Activated naive CD8-positive, alpha-beta T cell treated with anti-CD3 and anti-CD28 coated beads, Interleukin-2, amount 50 U/mL, for 24 hours (primary cell): ENCODE results near the gene FANCM.

Experiments used
- ATAC-seq: fragments of 150-1000 bp; cut with Tn5 transposase; one replicate; pipeline ENCODE4 v1.10.0; 2021
- DNase-seq: peaks from one replicate; pipeline ENCODE4 v3.0.0; 2021
- H3K27ac Mint-ChIP-seq: one replicate; pipeline ENCODE4 v1.8.0; 2021; ENCODE audit warnings: mild to moderate bottlenecking, mixed read lengths
- H3K27me3 Mint-ChIP-seq: one replicate; pipeline ENCODE4 v1.8.0; 2021; ENCODE audit warnings: mixed read lengths
- H3K36me3 Mint-ChIP-seq: one replicate; pipeline ENCODE4 v1.8.0; 2021; ENCODE audit warnings: low read depth, mixed read lengths
- H3K4me1 Mint-ChIP-seq: one replicate; pipeline ENCODE4 v1.8.0; 2021; ENCODE audit warnings: mixed read lengths
- H3K4me3 Mint-ChIP-seq: one replicate; pipeline ENCODE4 v1.8.0; 2021; ENCODE audit warnings: mild to moderate bottlenecking, moderate library complexity, mixed read lengths
- H3K9me3 Mint-ChIP-seq: one replicate; pipeline ENCODE4 v1.8.0; 2021; ENCODE audit warnings: mixed read lengths

The FANCM gene

GRCh38 chr14:45135659-45136395, at the start of gene FANCM:
FANCM (plus strand) TSS chr14:45135930; CDS start chr14:45136032, 102 bp downstream.
- DNase-seq (peak; percentile 81), ATAC-seq (peak; percentile 57)
- peak within 1 kb of the TSS; percentile 97 for H3K27ac Mint-ChIP-seq
- H3K9me3 Mint-ChIP-seq = no peaks in the 10 kb centered on the region
- peaks cover 10% of the 10 kb centered on the region for H3K36me3 Mint-ChIP-seq
- no peaks in the 10 kb centered on the region for H3K27me3 Mint-ChIP-seq
- peak within 1 kb of the TSS; percentile 98 for H3K4me3 Mint-ChIP-seq
- peaks cover 38% of the 10 kb centered on the region for H3K4me1 Mint-ChIP-seq

GRCh38 chr14:45089813-45090212, 45.9 kb upstream of the FANCM start:
- DNase-seq (no peak), ATAC-seq (peak; percentile 99)
- peak overlapping the region; percentile 52 for H3K4me3 Mint-ChIP-seq
- peaks cover 78% of the 10 kb centered on the region for H3K4me1 Mint-ChIP-seq
- no peaks in the 10 kb centered on the region for H3K27me3 Mint-ChIP-seq
- peaks cover 38% of the 10 kb centered on the region for H3K36me3 Mint-ChIP-seq
- H3K9me3 Mint-ChIP-seq = no peaks in the 10 kb centered on the region
- H3K27ac Mint-ChIP-seq = peak overlapping the region; percentile 72

- Mint-ChIP-seq H3K4me3 (no peak overlapping the region), H3K27me3 (no peaks in the 10 kb centered on the region), H3K4me1 (peaks cover 66% of the 10 kb centered on the region), H3K36me3 (peaks cover 42% of the 10 kb centered on the region), H3K27ac (no peak overlapping the region), H3K9me3 (no peaks in the 10 kb centered on the region)
- ATAC-seq (no peak), DNase-seq (no peak)
Measured at GRCh38 chr14:45091710-45092109, 44.0 kb upstream of the FANCM start.

- no peak for ATAC-seq
- peaks cover 53% of the 10 kb centered on the region for H3K36me3 Mint-ChIP-seq
- H3K27me3 Mint-ChIP-seq = no peaks in the 10 kb centered on the region
- no peak overlapping the region for H3K4me3 Mint-ChIP-seq
- H3K9me3 Mint-ChIP-seq = no peaks in the 10 kb centered on the region
- peaks cover 42% of the 10 kb centered on the region for H3K4me1 Mint-ChIP-seq
- no peak for DNase-seq
- no peak overlapping the region for H3K27ac Mint-ChIP-seq
Measured at GRCh38 chr14:45094275-45094674, 41.5 kb upstream of the FANCM start.

GRCh38 chr14:45095143-45095542, 40.6 kb upstream of the FANCM start:
- Mint-ChIP-seq H3K4me3 (no peak overlapping the region), H3K4me1 (peaks cover 33% of the 10 kb centered on the region), H3K36me3 (peaks cover 58% of the 10 kb centered on the region), H3K27me3 (no peaks in the 10 kb centered on the region), H3K9me3 (no peaks in the 10 kb centered on the region), H3K27ac (no peak overlapping the region)
- no peak for ATAC-seq
- no peak for DNase-seq

GRCh38 chr14:45096218-45096617, 39.5 kb upstream of the FANCM start:
- no peaks in the 10 kb centered on the region for H3K9me3 Mint-ChIP-seq
- H3K27me3 Mint-ChIP-seq = no peaks in the 10 kb centered on the region
- DNase-seq = no peak
- H3K4me3 Mint-ChIP-seq = no peak overlapping the region
- peaks cover 22% of the 10 kb centered on the region for H3K4me1 Mint-ChIP-seq
- peaks cover 66% of the 10 kb centered on the region for H3K36me3 Mint-ChIP-seq
- no peak for ATAC-seq
- no peak overlapping the region for H3K27ac Mint-ChIP-seq

GRCh38 chr14:45103806-45104205, 31.9 kb upstream of the FANCM start:
- DNase-seq (no peak), ATAC-seq (no peak)
- H3K36me3 Mint-ChIP-seq = peaks cover 65% of the 10 kb centered on the region
- no peaks in the 10 kb centered on the region for H3K4me1 Mint-ChIP-seq
- no peak overlapping the region for H3K4me3 Mint-ChIP-seq
- no peaks in the 10 kb centered on the region for H3K27me3 Mint-ChIP-seq
- no peaks in the 10 kb centered on the region for H3K9me3 Mint-ChIP-seq
- no peak overlapping the region for H3K27ac Mint-ChIP-seq

- Mint-ChIP-seq H3K27ac (no peak overlapping the region), H3K4me3 (no peak overlapping the region), H3K27me3 (no peaks in the 10 kb centered on the region), H3K4me1 (no peaks in the 10 kb centered on the region), H3K9me3 (no peaks in the 10 kb centered on the region), H3K36me3 (peaks cover 65% of the 10 kb centered on the region)
- DNase-seq = no peak
- ATAC-seq = no peak
Measured at GRCh38 chr14:45104561-45104960, 31.2 kb upstream of the FANCM start.

- Mint-ChIP-seq H3K27ac (peak overlapping the region; percentile 76), H3K9me3 (no peaks in the 10 kb centered on the region), H3K4me1 (peaks cover 16% of the 10 kb centered on the region), H3K36me3 (peaks cover 56% of the 10 kb centered on the region), H3K4me3 (peak overlapping the region; percentile 18), H3K27me3 (no peaks in the 10 kb centered on the region)
- ATAC-seq (peak; percentile 11), DNase-seq (no peak)
Measured at GRCh38 chr14:45112896-45113781, 22.6 kb upstream of the FANCM start.

GRCh38 chr14:45114327-45114726, 21.4 kb upstream of the FANCM start:
- Mint-ChIP-seq H3K4me1 (peaks cover 16% of the 10 kb centered on the region), H3K9me3 (no peaks in the 10 kb centered on the region), H3K4me3 (no peak overlapping the region), H3K27ac (peak overlapping the region; percentile 78), H3K36me3 (peaks cover 54% of the 10 kb centered on the region), H3K27me3 (no peaks in the 10 kb centered on the region)
- ATAC-seq = peak; percentile 73
- DNase-seq = no peak

GRCh38 chr14:45118594-45118993, 17.1 kb upstream of the FANCM start:
- Mint-ChIP-seq H3K4me1 (peaks cover 8% of the 10 kb centered on the region), H3K36me3 (peaks cover 52% of the 10 kb centered on the region), H3K27ac (no peak overlapping the region), H3K27me3 (no peaks in the 10 kb centered on the region), H3K9me3 (no peaks in the 10 kb centered on the region), H3K4me3 (no peak overlapping the region)
- no peak for ATAC-seq
- no peak for DNase-seq

- no peak overlapping the region for H3K4me3 Mint-ChIP-seq
- H3K9me3 Mint-ChIP-seq = no peaks in the 10 kb centered on the region
- no peaks in the 10 kb centered on the region for H3K4me1 Mint-ChIP-seq
- H3K27me3 Mint-ChIP-seq = no peaks in the 10 kb centered on the region
- H3K36me3 Mint-ChIP-seq = peaks cover 48% of the 10 kb centered on the region
- no peak for DNase-seq
- ATAC-seq = no peak
- H3K27ac Mint-ChIP-seq = no peak overlapping the region
Measured at GRCh38 chr14:45120096-45120495, 15.6 kb upstream of the FANCM start.

GRCh38 chr14:45123271-45123670, 12.5 kb upstream of the FANCM start:
- Mint-ChIP-seq H3K27me3 (no peaks in the 10 kb centered on the region), H3K27ac (no peak overlapping the region), H3K36me3 (peaks cover 45% of the 10 kb centered on the region), H3K4me1 (peaks cover 3% of the 10 kb centered on the region), H3K9me3 (no peaks in the 10 kb centered on the region), H3K4me3 (no peak overlapping the region)
- DNase-seq = no peak
- ATAC-seq = no peak

- peaks cover 3% of the 10 kb centered on the region for H3K4me1 Mint-ChIP-seq
- DNase-seq (no peak), ATAC-seq (peak; percentile 15)
- no peaks in the 10 kb centered on the region for H3K9me3 Mint-ChIP-seq
- H3K27ac Mint-ChIP-seq = no peak overlapping the region
- no peaks in the 10 kb centered on the region for H3K27me3 Mint-ChIP-seq
- no peak overlapping the region for H3K4me3 Mint-ChIP-seq
- H3K36me3 Mint-ChIP-seq = peaks cover 36% of the 10 kb centered on the region
Measured at GRCh38 chr14:45125754-45126153, 10.0 kb upstream of the FANCM start.
